Suprapubic skin (tissue), 4 donors: ENCODE measurements around the gene RBM15. TPM values are rescaled to one million over a fixed set of nuclear protein-coding genes. Genes with fewer than 3 reads are reported as not detected.

Experiments used
- DNase-seq, 2 donors: peaks; one replicate each; pipeline ENCODE4 v3.0.0-alpha.2; 2019; ENCODE audit warnings: low spot score in 2 of 2
- H3K27ac ChIP-seq: fragments of 200-600 bp; sonication (generic); one replicate; pipeline ENCODE4 v1.5.1; 2019
- H3K27me3 ChIP-seq: fragments of 200-600 bp; sonication (generic); one replicate; pipeline ENCODE4 v1.5.1; 2019
- H3K36me3 ChIP-seq: fragments of 200-600 bp; sonication (generic); one replicate; pipeline ENCODE4 v1.5.1; 2019
- H3K4me1 ChIP-seq: fragments of 200-600 bp; sonication (generic); one replicate; pipeline ENCODE4 v1.5.1; 2019
- H3K4me3 ChIP-seq: fragments of 200-600 bp; sonication (generic); one replicate; pipeline ENCODE4 v1.5.1; 2019; ENCODE audit warnings: mild to moderate bottlenecking
- H3K9me3 ChIP-seq: fragments of 200-600 bp; sonication (generic); one replicate; pipeline ENCODE4 v1.5.1; 2019
- EP300 ChIP-seq: sonication (generic); formaldehyde crosslinking; IDR thresholded peaks from one replicate; pipeline ENCODE4 v1.6.1; 2017; ENCODE audit warnings: antibody characterized with exemption
- POLR2A ChIP-seq, 2 donors: fragments of 450-650 bp; IDR thresholded peaks; one replicate each; pipeline ENCODE4 v1.6.1; 2017; ENCODE audit warnings: antibody characterized with exemption in 2 of 2, mild to moderate bottlenecking in 2 of 2, moderate library complexity in 2 of 2
- POLR2AphosphoS5 ChIP-seq, 3 donors: sonication (generic); formaldehyde crosslinking; IDR thresholded peaks; one replicate each; pipeline ENCODE4 v1.6.1; 2017; ENCODE audit warnings: antibody characterized with exemption in 3 of 3
- WGBS: methylation state at CpG from one replicate; pipeline ENCODE4 v1.1.5; 2018; 5-methylcytosine and 5-hydroxymethylcytosine counted together
- total RNA-seq, 4 donors: library from RNA; depleted of rRNA; stranded (reverse); fragments of >200 nt; gene quantifications; one replicate each; pipeline ENCODE4 v1.1.0, GENCODE V29; 2016
- TF ChIP-seq, protein P1 (sequence below), 2 donors: fragments of 200-600 bp in 1 of 2; fragments of 450-650 bp in 1 of 2; sonication (generic) in 1 of 2; IDR thresholded peaks; one replicate each; pipeline ENCODE4 v1.5.1; 2016 to 2019; ENCODE audit warnings: antibody characterized with exemption in 2 of 2, mild to moderate bottlenecking in 1 of 2, moderate library complexity in 1 of 2

RBM15 gene
- total RNA-seq, 4 donors from 2014 or later, result 27.4 to 51.2 (median 32.7) TPM

- no peaks in the 10 kb centered on the region for H3K36me3 ChIP-seq
- H3K4me3 ChIP-seq, result no peak overlapping the region
- no peaks in the 10 kb centered on the region for H3K9me3 ChIP-seq
- no peak for DNase-seq
- H3K27ac ChIP-seq, result no peak overlapping the region
- 84% methylated on average over 2 of the region's 2 CpGs for WGBS
- no peaks in the 10 kb centered on the region for H3K4me1 ChIP-seq
- H3K27me3 ChIP-seq, result no peaks in the 10 kb centered on the region
- no peak for TF ChIP-seq EP300
- TF ChIP-seq, protein P1, sequence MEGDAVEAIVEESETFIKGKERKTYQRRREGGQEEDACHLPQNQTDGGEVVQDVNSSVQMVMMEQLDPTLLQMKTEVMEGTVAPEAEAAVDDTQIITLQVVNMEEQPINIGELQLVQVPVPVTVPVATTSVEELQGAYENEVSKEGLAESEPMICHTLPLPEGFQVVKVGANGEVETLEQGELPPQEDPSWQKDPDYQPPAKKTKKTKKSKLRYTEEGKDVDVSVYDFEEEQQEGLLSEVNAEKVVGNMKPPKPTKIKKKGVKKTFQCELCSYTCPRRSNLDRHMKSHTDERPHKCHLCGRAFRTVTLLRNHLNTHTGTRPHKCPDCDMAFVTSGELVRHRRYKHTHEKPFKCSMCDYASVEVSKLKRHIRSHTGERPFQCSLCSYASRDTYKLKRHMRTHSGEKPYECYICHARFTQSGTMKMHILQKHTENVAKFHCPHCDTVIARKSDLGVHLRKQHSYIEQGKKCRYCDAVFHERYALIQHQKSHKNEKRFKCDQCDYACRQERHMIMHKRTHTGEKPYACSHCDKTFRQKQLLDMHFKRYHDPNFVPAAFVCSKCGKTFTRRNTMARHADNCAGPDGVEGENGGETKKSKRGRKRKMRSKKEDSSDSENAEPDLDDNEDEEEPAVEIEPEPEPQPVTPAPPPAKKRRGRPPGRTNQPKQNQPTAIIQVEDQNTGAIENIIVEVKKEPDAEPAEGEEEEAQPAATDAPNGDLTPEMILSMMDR (IDR thresholded peaks at IDR 0.05), result no peak
- no peak for TF ChIP-seq POLR2AphosphoS5 (IDR thresholded peaks at IDR 0.05)
- TF ChIP-seq POLR2A (IDR thresholded peaks at IDR 0.05), result no peak
Measured at GRCh38 chr1:110321045-110321444, 18.1 kb upstream of the RBM15 start.

DNA sequence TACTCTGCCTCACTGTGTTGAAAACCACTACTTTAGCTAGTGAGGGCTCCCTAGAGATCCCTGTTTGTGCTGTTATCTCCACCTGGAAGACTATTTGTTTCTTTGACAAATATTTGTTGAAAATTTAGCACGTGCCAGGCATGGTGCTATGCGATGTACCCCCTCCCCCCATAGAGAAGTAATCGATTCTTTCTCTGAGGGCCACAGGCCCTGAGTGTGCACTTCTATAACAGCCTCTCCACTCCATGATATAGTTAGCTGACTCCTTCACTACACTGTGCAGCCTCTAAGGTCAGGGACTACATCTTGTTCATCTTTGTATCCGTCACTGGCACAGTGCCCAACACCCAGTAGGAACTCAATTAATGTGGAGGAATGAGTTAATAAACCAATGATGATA lies 17.3 kb upstream of the RBM15 start:
- WGBS, result 73% methylated on average over 4 of the region's 4 CpGs

DNA sequence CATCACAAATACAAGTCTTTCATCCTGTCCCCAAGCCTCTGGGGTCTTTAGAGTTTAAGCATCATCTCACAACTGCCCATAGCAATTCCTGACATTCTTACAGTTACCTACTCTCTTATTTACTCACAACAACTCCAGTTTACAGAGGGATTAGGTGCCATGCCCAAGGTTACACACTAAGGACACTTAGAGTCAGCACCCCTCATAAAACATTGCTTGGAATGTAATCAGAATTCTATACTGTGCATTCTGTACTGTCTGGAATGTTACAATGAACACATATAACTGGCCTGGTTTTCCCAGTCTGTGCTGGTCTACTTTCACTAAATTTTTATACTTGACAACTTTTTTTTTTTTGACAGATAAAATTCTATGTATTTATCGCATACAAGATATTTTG lies 14.5 kb upstream of the RBM15 start:
- H3K27ac ChIP-seq, result no peak overlapping the region
- DNase-seq, result no peak
- H3K4me3 ChIP-seq, result no peak overlapping the region
- H3K4me1 ChIP-seq, result no peaks in the 10 kb centered on the region
- no peaks in the 10 kb centered on the region for H3K9me3 ChIP-seq
- no peaks in the 10 kb centered on the region for H3K36me3 ChIP-seq
- no peaks in the 10 kb centered on the region for H3K27me3 ChIP-seq
- TF ChIP-seq EP300 (no peak), POLR2AphosphoS5 (IDR thresholded peaks at IDR 0.05) (no peak), POLR2A (IDR thresholded peaks at IDR 0.05) (no peak)
- TF ChIP-seq, protein P1 (IDR thresholded peaks at IDR 0.05), result no peak
- WGBS, result 100% methylated on average over 1 of the region's 1 CpG

More for the DNA sequence above, 17.3 kb upstream of the RBM15 start:
- Histone ChIP-seq H3K4me1 (no peaks in the 10 kb centered on the region), H3K27me3 (no peaks in the 10 kb centered on the region), H3K4me3 (no peak overlapping the region), H3K27ac (no peak overlapping the region), H3K36me3 (no peaks in the 10 kb centered on the region), H3K9me3 (no peaks in the 10 kb centered on the region)
- no peak for TF ChIP-seq POLR2AphosphoS5 (IDR thresholded peaks at IDR 0.05)
- TF ChIP-seq, protein P1 (IDR thresholded peaks at IDR 0.05), result no peak
- TF ChIP-seq POLR2A (IDR thresholded peaks at IDR 0.05), result no peak
- no peak for TF ChIP-seq EP300
- DNase-seq, result no peak

DNA sequence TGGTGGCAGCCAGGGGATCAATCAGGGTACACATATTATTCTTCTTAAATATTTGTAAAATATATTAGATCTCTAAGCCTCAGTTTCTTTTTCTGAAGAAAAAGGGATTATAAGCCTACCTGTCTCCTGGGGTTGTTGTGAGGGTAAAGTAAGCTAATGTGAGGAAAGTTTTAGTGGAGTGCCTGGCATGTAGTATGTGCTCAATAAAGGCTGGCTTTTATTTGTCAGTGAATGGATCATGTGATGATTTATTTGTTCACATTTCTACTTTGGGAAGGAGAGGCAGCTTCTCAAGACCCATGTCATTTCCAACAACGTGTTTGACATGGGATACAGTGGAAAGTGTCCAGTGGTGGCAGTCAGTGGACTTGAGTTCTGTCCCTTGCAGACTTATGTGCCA lies 12.4 kb upstream of the RBM15 start:
- Histone ChIP-seq H3K27me3 (no peaks in the 10 kb centered on the region), H3K4me1 (no peaks in the 10 kb centered on the region), H3K27ac (no peak overlapping the region), H3K36me3 (no peaks in the 10 kb centered on the region), H3K4me3 (no peak overlapping the region), H3K9me3 (no peaks in the 10 kb centered on the region)
- TF ChIP-seq POLR2AphosphoS5 (IDR thresholded peaks at IDR 0.05) (no peak), POLR2A (IDR thresholded peaks at IDR 0.05) (no peak), EP300 (no peak)
- TF ChIP-seq, protein P1 (IDR thresholded peaks at IDR 0.05), result no peak
- WGBS, result 56% methylated on average over 1 of the region's 1 CpG
- no peak for DNase-seq

- Histone ChIP-seq H3K36me3 (no peaks in the 10 kb centered on the region), H3K9me3 (no peaks in the 10 kb centered on the region), H3K4me1 (no peaks in the 10 kb centered on the region), H3K27me3 (no peaks in the 10 kb centered on the region), H3K27ac (no peak overlapping the region), H3K4me3 (no peak overlapping the region)
- no peak for TF ChIP-seq EP300
- TF ChIP-seq, protein P1 (IDR thresholded peaks at IDR 0.05), result no peak
- no peak for TF ChIP-seq POLR2A (IDR thresholded peaks at IDR 0.05)
- TF ChIP-seq POLR2AphosphoS5 (IDR thresholded peaks at IDR 0.05), result no peak
- no peak for DNase-seq
Measured at GRCh38 chr1:110328274-110328673, 10.9 kb upstream of the RBM15 start.
